ENCODE results near the gene KIF2A.

The KIF2A gene

DNA sequence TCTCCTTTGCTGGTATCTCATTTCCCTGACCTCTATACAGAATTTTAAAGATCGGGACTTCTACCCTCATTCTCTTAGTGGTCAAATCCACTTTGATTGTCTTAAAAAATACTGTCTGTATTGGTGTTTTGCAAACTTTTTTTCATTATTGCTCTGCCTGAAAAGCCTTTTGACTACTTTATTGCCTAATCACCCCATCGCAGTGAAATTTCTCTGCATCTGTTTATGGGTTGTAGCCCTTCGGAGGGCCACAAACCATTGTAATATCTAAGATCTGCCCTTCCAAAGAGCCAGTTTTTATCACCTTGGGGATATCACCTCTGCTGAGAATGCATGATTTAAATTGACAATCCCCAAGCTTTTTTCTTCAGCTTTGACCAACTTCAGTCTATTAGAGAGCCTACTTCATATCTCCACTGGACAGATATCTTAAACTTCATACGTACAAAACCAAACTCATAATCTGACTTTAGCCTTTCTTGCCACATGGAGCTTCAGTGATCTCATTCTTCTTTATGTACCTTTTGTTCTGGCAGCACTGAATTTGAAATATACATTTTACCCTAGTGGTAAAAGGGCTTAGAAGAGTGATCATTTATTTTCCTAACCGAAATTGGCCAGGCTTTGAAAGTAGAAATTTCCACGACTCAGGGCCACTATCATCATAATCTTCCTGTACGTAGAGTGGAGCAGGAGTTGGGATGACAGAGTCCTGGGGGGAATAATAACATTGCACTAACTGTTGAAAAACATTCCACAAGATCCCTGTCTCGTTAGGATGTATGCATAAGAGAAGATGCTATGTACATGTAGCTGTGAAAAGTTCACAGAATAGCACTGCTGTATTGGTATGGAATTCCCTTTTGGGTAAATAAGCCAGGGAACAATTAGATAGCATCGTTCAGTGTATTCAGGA lies 21.4 kb downstream of the KIF2A start:
- no peak for DNase-seq (ENCODE audit: low read depth in 1 of 2, low spot score in 1 of 2)

- no peak for DNase-seq (ENCODE audit: low read depth in 1 of 2, low spot score in 1 of 2)
These were observed 22.9 kb downstream of the KIF2A start for GRCh38 chr5:62328772-62329491.

- no peak for DNase-seq (ENCODE audit: low read depth in 1 of 2, low spot score in 1 of 2)
These were observed 24.3 kb downstream of the KIF2A start for GRCh38 chr5:62330302-62330701.

DNA sequence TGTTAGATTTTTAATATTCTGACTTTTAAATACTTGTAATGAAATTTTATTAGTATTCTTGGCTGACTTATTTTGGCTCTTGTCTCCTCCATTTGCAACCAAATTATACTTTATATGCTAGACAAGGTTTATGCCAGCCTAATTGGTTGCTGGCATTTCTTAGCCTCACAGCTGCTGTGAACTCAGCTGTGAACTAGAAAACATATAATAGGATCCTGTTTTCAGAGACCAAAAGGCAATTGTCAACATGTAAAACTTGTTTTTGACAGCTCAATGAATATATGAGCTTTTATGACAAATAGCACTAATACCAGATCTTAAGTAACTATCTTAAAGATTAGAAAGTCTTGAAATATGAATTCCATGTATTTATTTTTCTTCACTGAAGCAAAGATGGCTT lies 25.9 kb downstream of the KIF2A start:
- DNase-seq (ENCODE audit: low read depth in 1 of 2, low spot score in 1 of 2): no peak

GRCh38 chr5:62333250-62333794 lies 27.3 kb downstream of the KIF2A start:
- no peak for DNase-seq (ENCODE audit: low read depth in 1 of 2, low spot score in 1 of 2)

DNA sequence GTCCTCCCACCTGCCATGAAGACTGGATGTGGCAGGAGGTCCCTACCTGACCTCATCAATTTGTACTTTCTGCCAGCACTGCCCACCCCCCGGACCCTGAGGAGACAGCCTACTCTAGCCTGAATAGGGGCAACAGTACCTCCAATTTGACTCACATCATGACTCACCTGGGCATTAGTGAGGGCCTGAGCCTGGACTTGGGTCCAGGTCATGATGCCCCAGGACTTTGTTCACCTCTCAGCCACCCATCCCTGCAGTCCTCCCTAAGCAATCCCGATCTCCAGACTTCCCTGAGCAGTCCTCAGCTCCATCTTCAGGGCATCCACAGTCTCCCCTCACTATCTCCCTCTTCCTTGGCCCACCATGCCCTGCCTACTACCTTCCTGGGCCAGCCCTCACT lies 28.1 kb downstream of the KIF2A start:
- no peak for DNase-seq (ENCODE audit: low read depth in 1 of 2, low spot score in 1 of 2)

- no peak for DNase-seq (ENCODE audit: low read depth in 1 of 2, low spot score in 1 of 2)
These were observed 34.4 kb downstream of the KIF2A start for GRCh38 chr5:62340392-62340791.

DNA sequence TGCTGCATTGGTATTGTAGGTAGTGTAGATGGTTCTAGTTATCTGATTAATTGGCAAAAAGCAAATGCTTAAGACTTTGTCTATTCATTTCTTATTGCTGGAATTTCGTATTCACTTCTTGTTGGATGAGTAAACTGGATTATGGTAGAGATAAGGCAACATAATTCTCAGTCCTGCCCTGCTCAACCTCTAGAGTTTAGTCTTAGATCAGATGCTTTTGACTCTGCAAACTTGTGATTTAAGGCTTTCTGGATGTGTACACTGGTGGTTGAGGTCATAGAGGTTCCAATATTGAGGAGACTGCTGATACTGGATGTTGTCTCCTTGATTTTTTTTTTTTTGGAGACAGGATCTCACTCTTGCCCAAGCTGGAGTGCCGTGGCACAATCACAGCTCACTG lies 35.0 kb downstream of the KIF2A start:
- DNase-seq (ENCODE audit: low read depth in 1 of 2, low spot score in 1 of 2): no peak

DNA sequence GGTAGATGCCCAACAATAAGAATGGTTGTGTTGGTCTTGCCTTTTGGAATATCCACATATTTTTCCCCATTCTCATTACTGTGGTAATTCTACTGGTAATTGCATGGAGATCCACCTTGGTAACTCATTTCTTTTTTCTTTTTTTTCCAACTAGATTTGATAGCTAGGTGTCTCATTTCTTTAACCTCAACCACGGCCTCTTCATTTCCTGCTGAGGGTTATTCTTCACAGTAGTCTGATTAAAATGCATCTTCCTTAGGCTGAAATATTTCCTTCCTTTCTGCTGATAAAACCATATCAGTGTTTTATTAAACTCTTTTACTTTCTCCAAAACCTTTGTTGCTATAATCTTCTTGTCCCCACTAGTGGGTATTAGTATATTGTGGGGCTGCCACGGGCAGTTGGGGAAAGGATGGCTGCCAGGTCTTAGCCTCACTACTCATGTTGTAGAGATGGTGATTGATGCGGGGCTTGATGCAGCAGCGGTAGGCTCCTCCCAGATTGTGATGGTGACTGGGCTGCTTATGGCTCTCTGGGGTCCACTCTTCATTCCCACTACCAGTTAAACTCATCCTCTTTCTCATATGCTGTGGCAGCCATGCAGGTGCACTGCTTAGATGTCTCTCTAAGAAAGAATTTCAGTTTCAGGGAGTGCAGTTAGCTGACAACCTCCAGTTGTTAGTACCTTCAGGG lies 35.9 kb downstream of the KIF2A start:
- DNase-seq (ENCODE audit: low read depth in 1 of 2, low spot score in 1 of 2): no peak

- DNase-seq (ENCODE audit: low read depth in 1 of 2, low spot score in 1 of 2): no peak
These were observed 36.5 kb downstream of the KIF2A start for GRCh38 chr5:62342476-62342837.

- DNase-seq (ENCODE audit: low read depth in 1 of 2, low spot score in 1 of 2): no peak
These were observed 37.4 kb downstream of the KIF2A start for GRCh38 chr5:62343428-62343827.

GRCh38 chr5:62346748-62347147 lies 40.7 kb downstream of the KIF2A start:
- DNase-seq (ENCODE audit: low read depth in 1 of 2, low spot score in 1 of 2): no peak

DNA sequence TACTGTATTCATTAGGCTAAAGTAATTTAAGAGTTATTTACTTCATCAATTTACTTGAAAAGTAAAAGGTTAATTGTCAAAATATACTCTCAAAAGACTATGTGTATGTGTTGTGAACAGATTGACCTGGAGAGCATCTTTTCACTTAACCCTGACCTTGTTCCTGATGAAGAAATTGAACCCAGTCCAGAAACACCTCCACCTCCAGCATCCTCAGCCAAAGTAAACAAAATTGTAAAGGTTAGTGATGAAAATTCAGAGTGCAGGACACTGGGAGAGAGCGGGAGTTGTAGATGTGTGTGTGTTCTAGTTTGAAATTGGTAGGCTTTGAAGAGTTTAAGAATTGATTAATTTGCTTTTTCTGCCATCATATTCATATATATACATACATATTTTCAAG lies 41.9 kb downstream of the KIF2A start:
- DNase-seq (ENCODE audit: low read depth in 1 of 2, low spot score in 1 of 2): no peak

DNA sequence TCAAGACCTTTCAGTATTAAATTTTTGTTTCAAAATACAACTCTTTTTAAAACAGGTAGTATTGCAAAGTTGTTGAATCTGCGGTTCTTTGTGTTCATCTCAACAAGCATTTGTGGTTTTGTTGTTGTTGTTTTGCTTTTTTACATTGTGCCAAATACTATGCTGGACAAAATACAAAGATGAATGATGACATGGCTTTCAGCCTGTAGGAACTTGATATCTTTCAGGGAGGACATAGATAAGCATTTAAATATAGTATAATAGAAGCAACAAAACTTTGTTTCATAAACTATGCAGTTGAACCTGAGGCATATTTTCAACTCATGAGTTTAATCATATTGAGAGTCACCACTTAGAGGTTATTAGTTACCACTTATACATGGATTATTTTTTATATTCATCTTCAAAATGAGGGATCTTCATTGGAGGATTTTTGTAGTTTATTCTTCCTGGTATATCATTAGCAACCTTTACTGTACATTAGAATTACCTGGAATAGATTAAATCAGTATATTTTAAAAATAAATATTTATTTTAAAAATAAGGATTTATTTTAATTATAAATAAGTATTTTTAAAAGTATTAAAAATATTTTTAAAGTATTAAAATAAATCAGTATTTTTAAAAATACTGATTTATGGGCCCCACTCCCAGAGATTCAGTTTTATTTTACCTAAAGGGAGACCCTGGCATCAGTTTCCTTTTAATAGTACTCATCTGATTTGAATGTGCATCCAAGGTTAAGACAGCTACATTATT lies 42.9 kb downstream of the KIF2A start:
- DNase-seq (ENCODE audit: low read depth in 1 of 2, low spot score in 1 of 2): no peak

- DNase-seq (ENCODE audit: low read depth in 1 of 2, low spot score in 1 of 2): no peak
These were observed 48.2 kb downstream of the KIF2A start for GRCh38 chr5:62354028-62354874.

DNA sequence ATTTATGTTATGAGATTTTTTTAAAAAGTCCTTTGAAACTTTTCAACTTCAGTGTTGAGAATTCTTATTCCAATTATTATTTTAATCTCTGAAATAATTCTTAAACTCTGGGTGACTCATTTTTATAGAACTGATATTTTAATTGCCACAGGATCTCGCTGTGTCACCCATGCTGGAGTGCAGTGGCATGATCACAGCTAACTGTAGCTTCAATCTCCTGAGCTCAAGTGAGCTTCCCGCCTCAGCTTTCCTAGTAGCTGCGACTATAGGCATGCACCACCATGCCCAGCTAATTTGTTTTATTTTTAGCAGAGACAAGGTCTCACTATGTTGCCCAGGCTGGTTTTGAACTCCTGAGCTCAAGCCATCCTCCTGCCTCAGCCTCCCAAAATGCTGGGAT lies 56.7 kb downstream of the KIF2A start:
- DNase-seq (ENCODE audit: low read depth in 1 of 2, low spot score in 1 of 2): no peak

DNA sequence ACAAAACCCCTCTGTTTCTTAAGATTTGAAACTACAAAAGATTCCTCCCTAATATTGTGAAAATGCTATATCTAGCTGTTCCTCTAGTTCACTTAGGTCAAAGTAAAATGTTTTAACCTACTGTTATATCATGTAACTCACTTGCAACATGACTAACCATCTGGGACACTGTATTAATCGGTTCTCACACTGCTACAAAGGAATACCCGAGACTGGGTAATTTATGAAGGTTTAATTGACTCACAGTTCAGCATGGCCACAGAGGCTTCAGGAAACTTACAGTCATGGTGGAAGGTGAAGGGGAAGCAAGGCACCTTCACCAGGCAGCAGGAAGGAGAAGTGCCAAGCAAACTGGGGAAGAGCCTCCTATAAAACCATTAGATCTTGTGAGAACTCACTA lies 63.0 kb downstream of the KIF2A start:
- DNase-seq (ENCODE audit: low read depth in 1 of 2, low spot score in 1 of 2): no peak

GRCh38 chr5:62371409-62371808 lies 65.4 kb downstream of the KIF2A start:
- DNase-seq (ENCODE audit: low read depth in 1 of 2, low spot score in 1 of 2): no peak

GRCh38 chr5:62372600-62372999 lies 66.6 kb downstream of the KIF2A start:
- no peak for DNase-seq (ENCODE audit: low read depth in 1 of 2, low spot score in 1 of 2)

GRCh38 chr5:62373382-62373781 lies 67.4 kb downstream of the KIF2A start:
- no peak for DNase-seq (ENCODE audit: low read depth in 1 of 2, low spot score in 1 of 2)
